IMR-90 (cell line): ENCODE data around the gene ADD3. TPM values are rescaled to one million over a fixed set of nuclear protein-coding genes. Genes with fewer than 3 reads are reported as not detected.

Experiments used
- ATAC-seq: fragments of 200-7000 bp; cut with Tn5 transposase; 2 replicates; pipeline ENCODE4 v1.9.1; 2020; ENCODE audit warnings: low read depth, mild to moderate bottlenecking, moderate library complexity
- BruUV-seq: library from RNA; stranded (reverse); fragments of 400-500 nt; replicated peaks from 2 replicates; lab custom pipeline; 2021; lab: Mats Ljungman, UMichigan
- CTCF ChIA-PET: fragments of 300-600 bp; formaldehyde crosslinking; extraction: SDS; loops from one replicate; lab custom pipeline; 2021; ENCODE audit warnings: antibody characterized with exemption; lab: Yijun Ruan, JAX
- POLR2A ChIA-PET: fragments of 300-600 bp; sonication (Branson Sonifier 250); formaldehyde crosslinking; loops from one replicate; lab custom pipeline; 2022; ENCODE audit warnings: antibody characterized with exemption; ENCODE audit not compliant: unreplicated experiment; lab: Charles Lee
- DNase-seq: peaks from one replicate; pipeline ENCODE4 v3.0.0; 2013
- H2AFZ ChIP-seq: replicated peaks from 2 replicates; pipeline ENCODE3; 2013; ENCODE audit warnings: low read length, mild to moderate bottlenecking; ENCODE audit not compliant: poor library complexity
- H2AK5ac ChIP-seq: 2 replicates; pipeline ENCODE4 v1.6.1; 2013; ENCODE audit warnings: low read depth, low read length, inconsistent platforms
- H2AK9ac ChIP-seq: replicated peaks from 2 replicates; pipeline ENCODE3; 2013; ENCODE audit warnings: mild to moderate bottlenecking, low read depth, low read length, moderate library complexity; ENCODE audit not compliant: poor library complexity
- H2BK120ac ChIP-seq: 2 replicates; pipeline ENCODE4 v1.6.1; 2013; ENCODE audit warnings: low read depth, low read length, inconsistent platforms
- H2BK15ac ChIP-seq: 3 replicates; pipeline ENCODE4 v1.6.1; 2013; ENCODE audit warnings: low read depth, low read length, inconsistent platforms
- H2BK20ac ChIP-seq: 2 replicates; pipeline ENCODE4 v1.6.1; 2013; ENCODE audit warnings: low read depth, mild to moderate bottlenecking, inconsistent platforms, low read length, moderate library complexity
- H2BK5ac ChIP-seq: 2 replicates; pipeline ENCODE4 v1.6.1; 2013; ENCODE audit warnings: mild to moderate bottlenecking, low read depth, low read length, inconsistent platforms; ENCODE audit not compliant: poor library complexity, severe bottlenecking
- H3K14ac ChIP-seq: replicated peaks from 2 replicates; pipeline ENCODE4 v1.6.1; 2013; ENCODE audit warnings: low read depth, low read length, inconsistent platforms
- H3K18ac ChIP-seq: 2 replicates; pipeline ENCODE4 v1.6.1; 2013; ENCODE audit warnings: low read depth, low read length, control low read depth
- H3K23ac ChIP-seq: 2 replicates; pipeline ENCODE4 v1.6.1; 2013; ENCODE audit warnings: low read depth, low read length, inconsistent platforms
- H3K27ac ChIP-seq: 2 replicates; pipeline ENCODE4 v1.5.1; 2013; ENCODE audit warnings: mild to moderate bottlenecking, control low read depth, low read length; ENCODE audit not compliant: insufficient read depth
- H3K27me3 ChIP-seq: 2 replicates; pipeline ENCODE4 v1.6.1; 2013; ENCODE audit warnings: low read length; ENCODE audit not compliant: control insufficient read depth, insufficient read depth
- H3K36me3 ChIP-seq: 2 replicates; pipeline ENCODE4 v1.6.1; 2013; ENCODE audit warnings: low read length, mixed read lengths; ENCODE audit not compliant: control insufficient read depth, insufficient read depth
- H3K4ac ChIP-seq: 2 replicates; pipeline ENCODE4 v1.6.1; 2013; ENCODE audit warnings: low read depth, low read length, inconsistent platforms
- H3K4me1 ChIP-seq: 2 replicates; pipeline ENCODE4 v1.6.1; 2013; ENCODE audit warnings: low read length, mixed read lengths; ENCODE audit not compliant: control insufficient read depth, insufficient read depth
- H3K4me2 ChIP-seq: 2 replicates; pipeline ENCODE4 v1.6.1; 2013; ENCODE audit warnings: low read depth, mild to moderate bottlenecking, control low read depth, low read length, moderate library complexity
- H3K4me3 ChIP-seq: 2 replicates; pipeline ENCODE4 v1.5.1; 2013; ENCODE audit warnings: low read depth, mild to moderate bottlenecking, control low read depth, low read length, moderate library complexity; ENCODE audit not compliant: insufficient read depth
- H3K56ac ChIP-seq: 2 replicates; pipeline ENCODE4 v1.6.1; 2013; ENCODE audit warnings: low read length, inconsistent platforms; ENCODE audit not compliant: insufficient read depth; ENCODE audit errors: extremely low read depth
- H3K79me1 ChIP-seq, 2 experiments: 2 replicates each; pipeline ENCODE4 v1.6.1; 2013; ENCODE audit warnings: low read length in 2 of 2, inconsistent platforms in 1 of 2, low read depth in 1 of 2
- H3K9ac ChIP-seq: 2 replicates; pipeline ENCODE4 v1.6.1; 2013; ENCODE audit warnings: low read depth, low read length, control low read depth
- H3K9me1 ChIP-seq: 2 replicates; pipeline ENCODE4 v1.6.1; 2013; ENCODE audit warnings: low read length, inconsistent platforms; ENCODE audit not compliant: insufficient read depth
- H3K9me3 ChIP-seq: 2 replicates; pipeline ENCODE4 v1.6.1; 2013; ENCODE audit warnings: low read length; ENCODE audit not compliant: control insufficient read depth, insufficient read depth
- H4K20me1 ChIP-seq: 2 replicates; pipeline ENCODE4 v1.6.1; 2013; ENCODE audit warnings: low read length, inconsistent platforms; ENCODE audit not compliant: insufficient read depth
- H4K5ac ChIP-seq: 2 replicates; pipeline ENCODE4 v1.6.1; 2013; ENCODE audit warnings: mild to moderate bottlenecking, low read depth, low read length, control low read depth
- H4K8ac ChIP-seq, 2 experiments: 2 replicates each; pipeline ENCODE4 v1.6.1; 2013; ENCODE audit warnings: low read depth in 2 of 2, low read length in 2 of 2, control low read depth in 1 of 2, inconsistent platforms in 1 of 2
- H4K91ac ChIP-seq: 2 replicates; pipeline ENCODE4 v1.6.1; 2013; ENCODE audit warnings: low read depth, low read length, inconsistent platforms; ENCODE audit not compliant: insufficient read depth
- BHLHE40 ChIP-seq: fragments of 150-350 bp; IDR thresholded peaks from 2 replicates; pipeline ENCODE4 v1.6.1; 2016; ENCODE audit warnings: mild to moderate bottlenecking, low read depth, low read length
- RAD21 ChIP-seq: IDR thresholded peaks from 2 replicates; pipeline ENCODE4 v1.6.1; 2012; ENCODE audit warnings: low read length, improper control_type of control experiment
- WGBS, 2 experiments: methylation state at CpG; one replicate each; pipeline versions ENCODE4 v1.1.5 to v1.1.7; 2013; ENCODE audit warnings: missing lambda C conversion rate in 2 of 2; ENCODE audit not compliant: insufficient read length in 1 of 2; ENCODE audit errors: extremely low coverage in 2 of 2; 5-methylcytosine and 5-hydroxymethylcytosine counted together
- dilution Hi-C: fragments of 300-500 bp; cut with HindIII; formaldehyde crosslinking; loops from one replicate; pipeline ENCODE4 v1.14.3; 2018; ENCODE audit warnings: low sequenced_read_pairs; ENCODE audit not compliant: unreplicated experiment
- in situ Hi-C: fragments of 300-500 bp; cut with MboI; formaldehyde crosslinking; loops from 3 replicates; pipeline ENCODE4 v1.14.3; 2019; ENCODE audit warnings: low sequenced_read_pairs, inconsistent platforms, mixed read lengths
- intact Hi-C: fragments of 100-400 bp; cut with micrococcal nuclease; formaldehyde crosslinking; loops from 2 replicates; pipeline ENCODE4 v1.10.0; 2022
- polyA plus RNA-seq, 3 experiments: library from polyadenylated mRNA; depleted of rRNA; stranded (reverse); fragments of >200 nt; gene quantifications; 2 replicates each; pipeline ENCODE4 v1.2.3, GENCODE V29; 2012; ENCODE audit warnings: low replicate concordance in 1 of 3
- total RNA-seq: library from RNA; depleted of rRNA; stranded (reverse); fragments of >200 nt; gene quantifications from 2 replicates; pipeline ENCODE4 v1.2.3, GENCODE V29; 2012

ADD3 gene
- total and polyA plus RNA-seq, 2 of the 4 experiments (the other 2 are of a cell fraction) = 138 to 212 TPM

DNA sequence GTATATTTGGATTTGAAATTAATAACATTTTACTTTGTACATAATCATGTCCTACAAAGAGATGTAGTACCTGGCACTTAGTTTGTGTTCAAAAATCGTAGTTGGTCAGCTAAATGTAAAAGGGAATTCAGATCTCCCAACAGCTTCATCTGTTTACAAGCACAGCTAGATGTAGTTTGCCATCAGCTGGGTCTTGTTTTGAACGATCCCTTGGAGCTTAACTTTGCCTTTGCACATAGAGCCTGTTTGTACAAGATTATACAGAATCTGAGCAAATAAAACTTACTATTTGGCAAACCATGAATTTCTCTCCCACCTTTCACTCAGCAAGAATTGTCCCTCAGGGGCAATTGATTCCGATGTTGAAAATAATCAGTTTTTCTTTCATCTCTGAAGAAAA, 36.1 kb upstream of the ADD3 start:
- no peaks in the 10 kb centered on the region for H3K9me3 ChIP-seq
- H2AK9ac ChIP-seq = no peak overlapping the region
- no peak overlapping the region for H2AK5ac ChIP-seq
- H3K56ac ChIP-seq = no peak overlapping the region
- H3K9me1 ChIP-seq = 0 out of 2 replicates have a peak, but pooled peaks cover 9% of the 10 kb centered on the region
- no peak overlapping the region for H2BK5ac ChIP-seq
- no peak overlapping the region for H3K23ac ChIP-seq
- in situ Hi-C loops = no loop called here
- peaks cover 4% of the 10 kb centered on the region for H4K20me1 ChIP-seq
- H2BK20ac ChIP-seq = no peak overlapping the region
- DNase-seq (no peak), ATAC-seq (no peak)
- no peak overlapping the region for H3K9ac ChIP-seq
- BruUV-seq = no TSS peak
- H4K5ac ChIP-seq = no peak overlapping the region
- no peak overlapping the region for H3K4me3 ChIP-seq
- H3K79me1 ChIP-seq = peaks cover 0 to 2% of the 10 kb centered on the region in 2 experiments; a peak in 1 of 4 replicates
- H3K4me1 ChIP-seq = peaks cover 13% of the 10 kb centered on the region
- ChIA-PET POLR2A (no interaction called here), CTCF (interaction anchor here (0.6 kb wide), 1 partner anchor 43 kb away, joined by 3 read pairs; no protein-coding TSS in a partner anchor)
- dilution Hi-C loops = no loop called here
- H3K4ac ChIP-seq = no peak overlapping the region
- H3K14ac ChIP-seq = no peak overlapping the region
- H2BK120ac ChIP-seq = no peak overlapping the region
- no peak overlapping the region for H3K4me2 ChIP-seq
- H2AFZ ChIP-seq = no peak overlapping the region
- H3K18ac ChIP-seq = no peak overlapping the region
- TF ChIP-seq RAD21 (no peak), BHLHE40 (no peak)
- WGBS, 2 experiments = 40% methylated on average over 1 of the region's 3 CpGs; no CpG with 5 or more reads in 1 of the 2 experiments
- H4K91ac ChIP-seq = no peak overlapping the region
- H3K36me3 ChIP-seq = no peaks in the 10 kb centered on the region
- H3K27ac ChIP-seq = no peak overlapping the region
- H4K8ac ChIP-seq = no peak overlapping the region
- intact Hi-C loops = no loop called here
- no peak overlapping the region for H2BK15ac ChIP-seq
- H3K27me3 ChIP-seq = no peaks in the 10 kb centered on the region
